ENCODE results near the gene SUGCT.
"Not testable (repeated sequence)": the region's sequence is repeated elsewhere in the genome, so short reads cannot be mapped to it uniquely, and the experiment has no call there.

DNA sequence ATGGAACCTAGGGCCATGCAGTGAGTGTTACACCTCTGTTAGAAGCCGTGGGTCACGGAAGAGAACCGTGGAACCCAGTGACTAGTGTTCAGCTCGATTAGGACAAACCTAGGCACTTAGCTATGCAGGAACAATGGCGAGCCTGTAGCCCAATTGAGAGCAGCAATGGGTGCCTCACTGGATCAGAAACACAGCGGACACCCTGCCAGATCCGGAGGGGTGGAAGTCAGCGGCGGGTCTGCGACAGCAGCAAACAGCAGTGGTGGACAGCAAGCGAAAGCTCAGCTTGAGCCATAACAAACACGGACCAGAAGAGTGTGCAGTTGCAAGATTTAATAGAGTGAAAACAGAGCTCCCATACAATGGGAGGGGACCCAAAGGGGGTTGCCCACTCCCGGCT lies 38.3 kb downstream of the SUGCT start:
- TF ChIP-seq, protein P1, sequence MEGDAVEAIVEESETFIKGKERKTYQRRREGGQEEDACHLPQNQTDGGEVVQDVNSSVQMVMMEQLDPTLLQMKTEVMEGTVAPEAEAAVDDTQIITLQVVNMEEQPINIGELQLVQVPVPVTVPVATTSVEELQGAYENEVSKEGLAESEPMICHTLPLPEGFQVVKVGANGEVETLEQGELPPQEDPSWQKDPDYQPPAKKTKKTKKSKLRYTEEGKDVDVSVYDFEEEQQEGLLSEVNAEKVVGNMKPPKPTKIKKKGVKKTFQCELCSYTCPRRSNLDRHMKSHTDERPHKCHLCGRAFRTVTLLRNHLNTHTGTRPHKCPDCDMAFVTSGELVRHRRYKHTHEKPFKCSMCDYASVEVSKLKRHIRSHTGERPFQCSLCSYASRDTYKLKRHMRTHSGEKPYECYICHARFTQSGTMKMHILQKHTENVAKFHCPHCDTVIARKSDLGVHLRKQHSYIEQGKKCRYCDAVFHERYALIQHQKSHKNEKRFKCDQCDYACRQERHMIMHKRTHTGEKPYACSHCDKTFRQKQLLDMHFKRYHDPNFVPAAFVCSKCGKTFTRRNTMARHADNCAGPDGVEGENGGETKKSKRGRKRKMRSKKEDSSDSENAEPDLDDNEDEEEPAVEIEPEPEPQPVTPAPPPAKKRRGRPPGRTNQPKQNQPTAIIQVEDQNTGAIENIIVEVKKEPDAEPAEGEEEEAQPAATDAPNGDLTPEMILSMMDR (conservative IDR thresholded peaks at IDR 0.05; ENCODE audit: low read depth, low read length) = not testable (repeated sequence)
- not testable (repeated sequence) for TF ChIP-seq EZH2 (IDR thresholded peaks at IDR 0.05; ENCODE audit: borderline replicate concordance, low read depth, low read length, poor library complexity, severe bottlenecking)

Measured in A673 (cell line).